Activated T-cell treated with anti-CD3 and anti-CD28 coated beads, Interleukin-2, amount 50 U/mL, for 72 hours (primary cell): ENCODE measurements around the gene NDUFAF2. TPM values are rescaled to one million over a fixed set of nuclear protein-coding genes. Genes with fewer than 3 reads are reported as not detected.
"Not testable (repeated sequence)": the region's sequence is repeated elsewhere in the genome, so short reads cannot be mapped to it uniquely, and the experiment has no call there.

Experiments
- ATAC-seq, 2 donors: fragments of 150-1000 bp; cut with Tn5 transposase; replicated peaks in 1 of 2; 2 replicates each; pipeline ENCODE4 v1.10.0; 2021; ENCODE audit warnings: moderate library complexity in 2 of 2, mild to moderate bottlenecking in 1 of 2
- DNase-seq, 2 donors: peaks; one replicate each; pipeline ENCODE4 v3.0.0; 2021 to 2022; ENCODE audit warnings: mixed read lengths in 1 of 2
- H3K27ac Mint-ChIP-seq: one replicate; pipeline ENCODE4 v1.8.0; 2022; ENCODE audit warnings: mild to moderate bottlenecking, moderate library complexity, mixed read lengths
- H3K27me3 Mint-ChIP-seq: one replicate; pipeline ENCODE4 v1.8.0; 2022; ENCODE audit warnings: low read depth, mixed read lengths
- H3K36me3 Mint-ChIP-seq, 2 donors: one replicate each; pipeline ENCODE4 v1.8.0; 2022; ENCODE audit warnings: mixed read lengths in 2 of 2, mild to moderate bottlenecking in 1 of 2; ENCODE audit not compliant: insufficient read depth in 2 of 2
- H3K4me1 Mint-ChIP-seq: one replicate; pipeline ENCODE4 v1.8.0; 2022; ENCODE audit warnings: low read depth, mixed read lengths
- H3K4me3 Mint-ChIP-seq, 2 donors: one replicate each; pipeline ENCODE4 v1.8.0; 2022; ENCODE audit warnings: mild to moderate bottlenecking in 2 of 2, mixed read lengths in 2 of 2, moderate library complexity in 2 of 2
- H3K9me3 Mint-ChIP-seq, 2 donors: one replicate each; pipeline ENCODE4 v1.8.0; 2022; ENCODE audit warnings: mixed read lengths in 2 of 2
- total RNA-seq, 2 donors: library from RNA; stranded (reverse); gene quantifications; one replicate each; pipeline ENCODE4 v1.2.3, GENCODE V29; 2022

The NDUFAF2 gene
- total RNA-seq, 2 donors from 2014 or later = 29.0 to 29.6 TPM

- peaks cover 0 to 4% of the 10 kb centered on the region in 2 donors for H3K36me3 Mint-ChIP-seq
- no peaks in the 10 kb centered on the region for H3K4me1 Mint-ChIP-seq
- H3K27me3 Mint-ChIP-seq = no peaks in the 10 kb centered on the region
- no peak for ATAC-seq
- H3K4me3 Mint-ChIP-seq = no peak overlapping the region
- H3K9me3 Mint-ChIP-seq = peaks cover 0 to 5% of the 10 kb centered on the region in 2 donors
- no peak overlapping the region for H3K27ac Mint-ChIP-seq
- no peak for DNase-seq
Observed at GRCh38 chr5:61182449-61182848, 237.4 kb downstream of the NDUFAF2 start.

DNA sequence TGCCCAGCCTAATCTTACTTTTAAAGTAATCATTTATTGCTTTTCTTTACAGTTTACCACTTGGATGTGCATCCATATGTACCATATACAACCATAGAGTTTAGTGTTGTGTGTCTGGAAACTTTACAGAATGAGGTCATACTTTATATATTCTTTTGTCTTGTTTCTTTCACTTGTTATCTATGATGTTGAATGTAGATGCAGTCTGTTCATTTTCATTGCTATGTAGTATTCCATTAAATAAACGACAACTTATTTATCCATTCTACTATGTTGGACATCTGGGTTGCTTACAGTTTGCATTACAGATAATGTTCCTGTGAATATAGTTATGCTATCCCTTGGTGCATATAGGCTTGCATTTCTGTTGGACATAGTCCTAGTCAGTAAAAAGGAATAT is 238.5 kb downstream of the NDUFAF2 start:
- DNase-seq = no peak
- ATAC-seq = no peak
- no peak overlapping the region for H3K4me3 Mint-ChIP-seq
- no peak overlapping the region for H3K27ac Mint-ChIP-seq
- peaks cover 0 to 4% of the 10 kb centered on the region in 2 donors for H3K36me3 Mint-ChIP-seq
- H3K4me1 Mint-ChIP-seq = no peaks in the 10 kb centered on the region
- H3K27me3 Mint-ChIP-seq = no peaks in the 10 kb centered on the region
- H3K9me3 Mint-ChIP-seq = peaks cover 0 to 5% of the 10 kb centered on the region in 2 donors

- Mint-ChIP-seq H3K9me3 (peaks cover 0 to 5% of the 10 kb centered on the region in 2 donors), H3K36me3 (peaks cover 0 to 4% of the 10 kb centered on the region in 2 donors), H3K4me3 (no peak overlapping the region), H3K27ac (no peak overlapping the region), H3K4me1 (no peaks in the 10 kb centered on the region), H3K27me3 (no peaks in the 10 kb centered on the region)
- DNase-seq (no peak), ATAC-seq (no peak)
Observed at GRCh38 chr5:61184708-61185107, 239.7 kb downstream of the NDUFAF2 start.

- H3K4me1 Mint-ChIP-seq = no peaks in the 10 kb centered on the region
- H3K27me3 Mint-ChIP-seq = peaks cover 10% of the 10 kb centered on the region
- no peak overlapping the region for H3K4me3 Mint-ChIP-seq
- DNase-seq (no peak), ATAC-seq (no peak)
- peaks cover 0 to 4% of the 10 kb centered on the region in 2 donors for H3K36me3 Mint-ChIP-seq
- H3K27ac Mint-ChIP-seq = no peak overlapping the region
- peaks cover 0 to 5% of the 10 kb centered on the region in 2 donors for H3K9me3 Mint-ChIP-seq
Observed at GRCh38 chr5:61186634-61187033, 241.6 kb downstream of the NDUFAF2 start.

DNA sequence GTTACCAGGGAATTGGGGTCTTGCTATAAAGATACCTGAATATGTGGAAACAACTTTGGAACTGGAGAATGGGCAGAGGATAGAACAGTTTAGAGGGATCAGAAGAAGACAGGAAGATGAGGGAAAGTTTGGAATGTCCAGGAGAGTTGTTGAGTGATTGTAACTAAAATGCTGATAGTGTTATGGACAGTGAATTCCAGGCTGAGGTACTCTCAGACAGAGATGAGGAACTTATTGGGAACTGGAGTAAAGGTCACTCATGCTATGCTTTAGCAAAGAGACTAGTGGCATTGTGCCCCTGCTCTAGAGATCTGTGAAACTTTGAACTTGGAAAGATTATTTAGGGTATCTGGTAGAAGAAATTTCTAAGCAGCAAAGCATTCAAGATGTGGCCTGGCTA is 242.3 kb downstream of the NDUFAF2 start:
- DNase-seq, ATAC-seq, H3K4me3 Mint-ChIP-seq, H3K36me3 Mint-ChIP-seq, H3K27ac Mint-ChIP-seq, H3K9me3 Mint-ChIP-seq, H3K4me1 Mint-ChIP-seq: not testable (repeated sequence)
- peaks cover 15% of the 10 kb centered on the region for H3K27me3 Mint-ChIP-seq

DNA sequence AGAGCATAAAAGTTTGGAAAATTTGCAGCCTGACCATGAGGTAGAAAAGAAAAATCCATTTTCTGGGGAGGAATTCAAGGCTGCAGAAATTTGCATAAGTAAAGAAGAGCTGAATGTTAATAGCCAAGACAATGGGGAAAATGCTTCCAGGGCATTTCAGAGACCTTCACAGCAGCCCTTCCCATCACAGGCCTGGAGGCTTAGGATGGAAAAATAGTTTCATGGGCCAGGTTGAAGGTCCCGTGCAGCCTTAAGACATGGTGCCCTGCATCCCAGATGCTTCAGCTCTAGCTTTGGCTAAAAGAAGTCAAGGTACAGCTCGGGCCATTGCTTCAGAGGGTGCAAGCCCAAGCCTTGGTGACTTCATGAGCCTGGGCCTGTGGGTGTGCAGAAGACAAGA is 242.8 kb downstream of the NDUFAF2 start:
- H3K4me3 Mint-ChIP-seq, H3K4me1 Mint-ChIP-seq, H3K9me3 Mint-ChIP-seq, H3K36me3 Mint-ChIP-seq, H3K27ac Mint-ChIP-seq, ATAC-seq, DNase-seq: not testable (repeated sequence)
- H3K27me3 Mint-ChIP-seq = peaks cover 15% of the 10 kb centered on the region

- no peak overlapping the region for H3K27ac Mint-ChIP-seq
- peaks cover 16 to 17% of the 10 kb centered on the region in 2 donors for H3K36me3 Mint-ChIP-seq
- H3K4me3 Mint-ChIP-seq = no peak overlapping the region
- DNase-seq (no peak), ATAC-seq (no peak)
- peaks cover 44% of the 10 kb centered on the region for H3K27me3 Mint-ChIP-seq
- peaks cover 5 to 14% of the 10 kb centered on the region in 2 donors for H3K9me3 Mint-ChIP-seq
- H3K4me1 Mint-ChIP-seq = peaks cover 21% of the 10 kb centered on the region
Observed at GRCh38 chr5:61198606-61199005, 253.6 kb downstream of the NDUFAF2 start.

- Mint-ChIP-seq H3K4me1 (peaks cover 25% of the 10 kb centered on the region), H3K27ac (no peak overlapping the region), H3K4me3 (no peak overlapping the region), H3K9me3 (peaks cover 11 to 19% of the 10 kb centered on the region in 2 donors), H3K27me3 (peaks cover 55% of the 10 kb centered on the region), H3K36me3 (peaks cover 19 to 21% of the 10 kb centered on the region in 2 donors)
- DNase-seq (peak in 1 of 2 donors; percentile 6), ATAC-seq (no peak)
Observed at GRCh38 chr5:61200582-61201155, 255.7 kb downstream of the NDUFAF2 start.

- ATAC-seq (peak; percentile 93), DNase-seq (peak; percentile 13 to 33)
- peak overlapping the region; percentile 43 for H3K27ac Mint-ChIP-seq
- peaks cover 55% of the 10 kb centered on the region for H3K27me3 Mint-ChIP-seq
- peak overlapping the region in 1 of 2 donors; percentile 36 for H3K4me3 Mint-ChIP-seq
- peaks cover 23% of the 10 kb centered on the region in 2 donors for H3K36me3 Mint-ChIP-seq
- H3K4me1 Mint-ChIP-seq = peaks cover 25% of the 10 kb centered on the region
- H3K9me3 Mint-ChIP-seq = peaks cover 16 to 26% of the 10 kb centered on the region in 2 donors
Observed at GRCh38 chr5:61202213-61202612, 257.2 kb downstream of the NDUFAF2 start.

Other genes with a start within 250 kb of the NDUFAF2 start
- 10 to 100 TPM; 29.5 to 34.5 TPM for gene DEPDC1B, start 245.0 kb upstream of the NDUFAF2 start, total RNA-seq
- gene ELOVL7, start 100.9 kb upstream of the NDUFAF2 start, total RNA-seq = 1 to 10 TPM; 2.7 to 5.9 TPM
- 10 to 100 TPM; 10.4 to 11.3 TPM for gene ERCC8, start 135 bp upstream of the NDUFAF2 start, total RNA-seq
- 10 to 100 TPM; 71.8 to 78.1 TPM for gene SMIM15, start 217.3 kb downstream of the NDUFAF2 start, total RNA-seq